ENCODE results near the gene STIM1.

Gene STIM1

GRCh38 chr11:4138497-4138896 lies 283.0 kb downstream of the STIM1 start:
- no peak for DNase-seq

- no peak for DNase-seq
Observed at GRCh38 chr11:4140067-4140636, 284.7 kb downstream of the STIM1 start.
